Neural cell (in vitro differentiated cells): ENCODE measurements around the gene RALGPS1. TPM values are rescaled to one million over a fixed set of nuclear protein-coding genes. Genes with fewer than 3 reads are reported as not detected.

Source experiments
- H2AFZ ChIP-seq: fragments of 200-600, 300-800 bp; sonication (generic), shearing (Covaris generic); 2 replicates; pipeline ENCODE4 v1.6.0; 2014; ENCODE audit warnings: low read depth, mild to moderate bottlenecking, antibody characterized with exemption, low read length, moderate library complexity
- H3F3A ChIP-seq: fragments of 200-600 bp; shearing (Covaris generic); 2 replicates; pipeline ENCODE4 v1.6.1; 2016; ENCODE audit warnings: mild to moderate bottlenecking, moderate library complexity, mixed read lengths, antibody characterized with exemption, low read length; ENCODE audit not compliant: insufficient read depth, poor library complexity, severe bottlenecking
- H3K27ac ChIP-seq: fragments of 200-600, 300-800 bp; sonication (generic), shearing (Covaris generic); 2 replicates; pipeline ENCODE4 v1.5.1; 2014; ENCODE audit warnings: mild to moderate bottlenecking, low read length, moderate library complexity
- H3K27me3 ChIP-seq: fragments of 300-800, 200-600 bp; sonication (generic), shearing (Covaris generic); 2 replicates; pipeline ENCODE4 v1.6.0; 2014; ENCODE audit warnings: mild to moderate bottlenecking, low read depth, low read length, moderate library complexity; ENCODE audit not compliant: insufficient read depth
- H3K36me3 ChIP-seq: fragments of 300-800, 200-600 bp; sonication (generic), shearing (Covaris generic); 2 replicates; pipeline ENCODE4 v1.5.1; 2014; ENCODE audit warnings: mild to moderate bottlenecking, antibody characterized with exemption, low read length, moderate library complexity; ENCODE audit not compliant: insufficient read depth
- H3K4me2 ChIP-seq: fragments of 300-800, 200-600 bp; sonication (generic), shearing (Covaris generic); 2 replicates; pipeline ENCODE4 v1.6.0; 2014; ENCODE audit warnings: mild to moderate bottlenecking, low read length
- H3K4me3 ChIP-seq: fragments of 300-800, 200-600 bp; sonication (generic), shearing (Covaris generic); 2 replicates; pipeline ENCODE4 v1.5.1; 2014; ENCODE audit warnings: mild to moderate bottlenecking, low read length, moderate library complexity
- H3K79me2 ChIP-seq: fragments of 200-600 bp; shearing (Covaris generic); replicated peaks from 2 replicates; pipeline ENCODE4 v1.6.0; 2014; ENCODE audit warnings: mild to moderate bottlenecking, low read length, moderate library complexity; ENCODE audit not compliant: insufficient read depth
- H3K9ac ChIP-seq: fragments of 300-800, 200-600 bp; sonication (generic), shearing (Covaris generic); 2 replicates; pipeline ENCODE4 v1.6.1; 2016; ENCODE audit warnings: mild to moderate bottlenecking, low read length, mixed read lengths
- H3K9me2 ChIP-seq: fragments of 200-600 bp; shearing (Covaris generic); 2 replicates; pipeline ENCODE4 v1.6.1; 2016; ENCODE audit warnings: mild to moderate bottlenecking, low read length, mixed read lengths; ENCODE audit not compliant: insufficient read depth
- H3K9me3 ChIP-seq: fragments of 200-600, 300-800 bp; sonication (generic), shearing (Covaris generic); 2 replicates; pipeline ENCODE4 v1.6.1; 2016; ENCODE audit warnings: mild to moderate bottlenecking, mixed run types, low read length, moderate library complexity, mixed read lengths
- H4K20me1 ChIP-seq: fragments of 200-600 bp; shearing (Covaris generic); 2 replicates; pipeline ENCODE4 v1.6.1; 2016; ENCODE audit warnings: mild to moderate bottlenecking, mixed run types; ENCODE audit not compliant: insufficient read depth
- EP300 ChIP-seq: fragments of 450-650 bp; conservative IDR thresholded peaks from 2 replicates; pipeline ENCODE4 v1.6.1; 2014; ENCODE audit warnings: antibody characterized with exemption, mild to moderate bottlenecking, moderate library complexity; ENCODE audit not compliant: poor library complexity, severe bottlenecking
- EZH2 ChIP-seq: fragments of 200-600, 300-800 bp; shearing (Covaris generic), sonication (generic); IDR thresholded peaks from 2 replicates; pipeline ENCODE4 v1.6.1; 2014; ENCODE audit warnings: antibody characterized with exemption, low read length, borderline replicate concordance, mild to moderate bottlenecking; ENCODE audit not compliant: insufficient read depth, poor library complexity, severe bottlenecking
- MXI1 ChIP-seq: fragments of 450-650 bp; conservative IDR thresholded peaks from 2 replicates; pipeline ENCODE4 v1.6.1; 2014; ENCODE audit warnings: antibody characterized with exemption, mild to moderate bottlenecking; ENCODE audit not compliant: poor library complexity, severe bottlenecking
- POLR2AphosphoS5 ChIP-seq: IDR thresholded peaks from 2 replicates; pipeline ENCODE4 v1.6.1; 2012
- RAD21 ChIP-seq: fragments of 450-650 bp; conservative IDR thresholded peaks from 2 replicates; pipeline ENCODE4 v1.6.1; 2014; ENCODE audit warnings: antibody characterized with exemption, mild to moderate bottlenecking, moderate library complexity
- REST ChIP-seq: IDR thresholded peaks from 2 replicates; pipeline ENCODE4 v1.6.1; 2012; ENCODE audit warnings: borderline replicate concordance
- SMC3 ChIP-seq: fragments of 450-650 bp; conservative IDR thresholded peaks from 2 replicates; pipeline ENCODE4 v1.6.1; 2014; ENCODE audit warnings: antibody characterized with exemption, mild to moderate bottlenecking, moderate library complexity; ENCODE audit not compliant: poor library complexity
- TAF1 ChIP-seq: IDR thresholded peaks from 2 replicates; pipeline ENCODE4 v1.6.1; 2012; ENCODE audit warnings: low read depth
- polyA plus RNA-seq: library from polyadenylated mRNA; depleted of rRNA; stranded (reverse); fragments of >200 nt; gene quantifications from 2 replicates; pipeline ENCODE4 v1.2.3, GENCODE V29; 2014
- TF ChIP-seq, protein P1 (sequence below): fragments of 450-650 bp; IDR thresholded peaks from 2 replicates; pipeline ENCODE4 v1.5.1; 2014; ENCODE audit warnings: antibody characterized with exemption, mild to moderate bottlenecking, moderate library complexity; ENCODE audit not compliant: poor library complexity, severe bottlenecking

RALGPS1 gene
- polyA plus RNA-seq, 1 donor from 2014 or later: 37.1 TPM

DNA sequence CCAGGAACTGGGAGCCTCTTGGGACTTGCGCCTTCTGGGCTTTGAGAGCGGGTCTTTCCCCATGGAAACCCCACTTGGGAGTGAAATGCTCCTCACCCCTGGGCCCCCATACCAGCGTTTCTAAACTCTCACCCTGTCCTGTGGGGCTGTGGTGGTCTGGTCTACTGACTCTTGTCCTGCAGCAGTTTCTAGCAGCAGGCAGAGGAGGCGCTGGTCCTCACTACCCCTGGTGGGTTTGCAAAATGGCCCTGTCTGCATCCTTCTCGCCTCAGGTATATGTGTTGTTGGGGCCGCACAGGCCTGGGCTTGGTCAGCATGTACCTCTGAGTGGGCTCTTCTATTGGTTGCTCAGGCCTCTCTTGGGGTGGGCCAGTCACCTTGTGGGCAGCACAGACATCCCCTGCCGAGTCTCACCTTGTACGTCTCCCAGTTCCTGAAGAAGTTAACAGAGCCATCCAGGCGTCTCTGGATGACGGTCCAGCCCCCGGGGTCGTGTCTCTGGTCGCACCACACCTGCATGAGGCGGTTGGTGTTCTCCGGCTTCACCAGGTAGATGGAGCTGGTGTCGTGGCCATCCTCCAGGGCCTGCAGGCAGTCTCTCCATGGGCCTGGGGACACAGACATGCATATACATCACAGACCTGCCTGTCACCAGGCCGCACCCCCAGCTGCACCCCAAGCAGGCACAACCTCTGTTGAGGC, 178.9 kb downstream of the RALGPS1 start:
- no peaks in the 10 kb centered on the region for H3K9me3 ChIP-seq
- no peaks in the 10 kb centered on the region for H3K27me3 ChIP-seq
- H2AFZ ChIP-seq: no peak overlapping the region
- H3K79me2 ChIP-seq: no peaks in the 10 kb centered on the region
- no peak overlapping the region for H3K4me3 ChIP-seq
- TF ChIP-seq EZH2: no peak
- no peak for TF ChIP-seq POLR2AphosphoS5
- no peak for TF ChIP-seq TAF1
- TF ChIP-seq EP300: no peak
- TF ChIP-seq MXI1: no peak
- TF ChIP-seq, protein P1, sequence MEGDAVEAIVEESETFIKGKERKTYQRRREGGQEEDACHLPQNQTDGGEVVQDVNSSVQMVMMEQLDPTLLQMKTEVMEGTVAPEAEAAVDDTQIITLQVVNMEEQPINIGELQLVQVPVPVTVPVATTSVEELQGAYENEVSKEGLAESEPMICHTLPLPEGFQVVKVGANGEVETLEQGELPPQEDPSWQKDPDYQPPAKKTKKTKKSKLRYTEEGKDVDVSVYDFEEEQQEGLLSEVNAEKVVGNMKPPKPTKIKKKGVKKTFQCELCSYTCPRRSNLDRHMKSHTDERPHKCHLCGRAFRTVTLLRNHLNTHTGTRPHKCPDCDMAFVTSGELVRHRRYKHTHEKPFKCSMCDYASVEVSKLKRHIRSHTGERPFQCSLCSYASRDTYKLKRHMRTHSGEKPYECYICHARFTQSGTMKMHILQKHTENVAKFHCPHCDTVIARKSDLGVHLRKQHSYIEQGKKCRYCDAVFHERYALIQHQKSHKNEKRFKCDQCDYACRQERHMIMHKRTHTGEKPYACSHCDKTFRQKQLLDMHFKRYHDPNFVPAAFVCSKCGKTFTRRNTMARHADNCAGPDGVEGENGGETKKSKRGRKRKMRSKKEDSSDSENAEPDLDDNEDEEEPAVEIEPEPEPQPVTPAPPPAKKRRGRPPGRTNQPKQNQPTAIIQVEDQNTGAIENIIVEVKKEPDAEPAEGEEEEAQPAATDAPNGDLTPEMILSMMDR: no peak
- TF ChIP-seq SMC3: no peak
- TF ChIP-seq RAD21: no peak
- no peak overlapping the region for H3K4me2 ChIP-seq
- no peaks in the 10 kb centered on the region for H4K20me1 ChIP-seq
- H3K9ac ChIP-seq: no peak overlapping the region
- no peaks in the 10 kb centered on the region for H3K9me2 ChIP-seq
- H3F3A ChIP-seq: no peaks in the 10 kb centered on the region
- H3K27ac ChIP-seq: no peak overlapping the region
- H3K36me3 ChIP-seq: no peaks in the 10 kb centered on the region

DNA sequence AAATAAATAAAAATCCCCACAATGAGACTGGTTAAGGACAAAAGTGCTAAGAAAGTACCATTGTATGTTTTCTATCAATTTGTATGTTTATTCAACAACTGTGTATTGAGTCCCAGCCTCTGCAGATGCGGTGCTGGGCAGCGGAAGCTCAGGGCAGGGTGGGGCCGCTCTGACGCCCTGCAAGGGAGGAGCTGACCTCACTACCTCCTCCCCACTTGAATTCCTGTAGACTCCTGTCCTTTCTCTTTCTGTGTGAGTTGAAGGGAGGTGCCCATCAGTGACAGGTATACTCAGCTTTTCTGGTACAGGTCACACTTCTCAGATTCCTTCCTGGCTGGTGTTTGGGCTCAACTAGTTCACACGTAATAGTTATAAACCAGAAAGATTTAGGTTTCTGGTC, 180.8 kb downstream of the RALGPS1 start:
- H3K4me2 ChIP-seq: no peak overlapping the region
- H3F3A ChIP-seq: no peaks in the 10 kb centered on the region
- H3K4me3 ChIP-seq: no peak overlapping the region
- no peaks in the 10 kb centered on the region for H3K9me3 ChIP-seq
- no peak overlapping the region for H2AFZ ChIP-seq
- H3K27me3 ChIP-seq: no peaks in the 10 kb centered on the region
- no peak overlapping the region for H3K9ac ChIP-seq
- H3K79me2 ChIP-seq: no peaks in the 10 kb centered on the region
- H4K20me1 ChIP-seq: no peaks in the 10 kb centered on the region
- H3K27ac ChIP-seq: no peak overlapping the region
- H3K9me2 ChIP-seq: no peaks in the 10 kb centered on the region
- no peaks in the 10 kb centered on the region for H3K36me3 ChIP-seq
- TF ChIP-seq, protein P1: no peak
- TF ChIP-seq EP300 (no peak), MXI1 (no peak), REST (no peak), SMC3 (no peak), EZH2 (no peak), TAF1 (no peak)
